B cell (primary cell): ENCODE results near the gene TRAPPC12. TPM values are rescaled to one million over a fixed set of nuclear protein-coding genes. Genes with fewer than 3 reads are reported as not detected.

Experiments
- ATAC-seq: fragments of 200-7000 bp; cut with Tn5 transposase; one replicate; pipeline ENCODE4 v1.10.0; 2021; ENCODE audit warnings: low read depth, mild to moderate bottlenecking, moderate number of reproducible peaks, moderate library complexity
- CTCF ChIA-PET: fragments of 350-600 bp; sonication (Branson Sonifier 250); formaldehyde crosslinking; loops from one replicate; lab custom pipeline; 2021; ENCODE audit warnings: antibody characterized with exemption, inconsistent platforms; lab: Charles Lee
- POLR2A ChIA-PET: fragments of 350-600 bp; sonication (Branson Sonifier 250); formaldehyde crosslinking; loops from one replicate; lab custom pipeline; 2021; ENCODE audit warnings: antibody characterized with exemption; lab: Charles Lee
- DNase-seq: peaks from one replicate; pipeline ENCODE4 v3.0.0; 2013
- H2AFZ ChIP-seq: 2 replicates; pipeline ENCODE4 v1.6.1; 2012; ENCODE audit warnings: mild to moderate bottlenecking, low read depth, low read length; ENCODE audit not compliant: insufficient read depth, poor library complexity, severe bottlenecking
- H3K27ac ChIP-seq, 2 donors: 1 replicate in 1 of 2; 2 replicates in 1 of 2; pipeline ENCODE4 v1.5.1; 2012 to 2013; ENCODE audit warnings: low read length in 2 of 2, mild to moderate bottlenecking in 2 of 2, moderate library complexity in 1 of 2
- H3K27me3 ChIP-seq, 4 experiments: fragments of 200-600 bp in 1 of 4; sonication (generic) in 1 of 4; replicated peaks in 1 of 4; 1 replicate in 2 of 4; 2 replicates in 2 of 4; pipeline versions ENCODE4 v1.6.1 to v1.7.0; 2013 to 2016; ENCODE audit warnings: low read length in 3 of 4, mild to moderate bottlenecking in 2 of 4, mixed read lengths in 1 of 4, moderate library complexity in 1 of 4; ENCODE audit not compliant: insufficient read depth in 4 of 4, control insufficient read depth in 3 of 4; ENCODE audit errors: control extremely low read depth in 1 of 4
- H3K36me3 ChIP-seq, 2 experiments: replicated peaks in 1 of 2; 1 replicate in 1 of 2; 2 replicates in 1 of 2; pipeline versions ENCODE4 v1.6.1 to v1.7.1; 2013; ENCODE audit warnings: low read length in 1 of 2; ENCODE audit not compliant: insufficient read depth in 2 of 2, control insufficient read depth in 1 of 2; ENCODE audit errors: control extremely low read depth in 1 of 2, extremely low read depth in 1 of 2
- H3K4me1 ChIP-seq, 2 donors: fragments of 200-600 bp in 1 of 2; sonication (generic) in 1 of 2; 1 replicate in 1 of 2; 2 replicates in 1 of 2; pipeline versions ENCODE4 v1.5.1 to v1.6.1; 2013 to 2017; ENCODE audit warnings: low read length in 2 of 2; ENCODE audit not compliant: control insufficient read depth in 2 of 2, insufficient read depth in 2 of 2
- H3K4me2 ChIP-seq: replicated peaks from 2 replicates; pipeline ENCODE3; 2012; ENCODE audit warnings: mild to moderate bottlenecking, low read depth, low read length; ENCODE audit not compliant: poor library complexity, severe bottlenecking
- H3K4me3 ChIP-seq, 5 experiments: fragments of 200-600 bp in 1 of 5; sonication (generic) in 1 of 5; 1 replicate in 3 of 5; 2 replicates in 2 of 5; pipeline versions ENCODE4 v1.5.1 to v1.7.0; 2011 to 2016; ENCODE audit warnings: low read length in 4 of 5, mild to moderate bottlenecking in 4 of 5, low read depth in 2 of 5, control low read depth in 1 of 5, moderate library complexity in 1 of 5; ENCODE audit not compliant: insufficient read depth in 1 of 5; ENCODE audit errors: control extremely low read depth in 1 of 5, extremely low read depth in 1 of 5
- H3K79me2 ChIP-seq: fragments of 200-600 bp; sonication (generic); one replicate; pipeline ENCODE4 v1.6.0; 2016; ENCODE audit warnings: low read length; ENCODE audit not compliant: control insufficient read depth, insufficient read depth
- H3K9ac ChIP-seq: fragments of 200-600 bp; sonication (generic); 2 replicates; pipeline ENCODE4 v1.6.1; 2017; ENCODE audit warnings: mild to moderate bottlenecking, low read length, moderate library complexity
- H3K9me3 ChIP-seq, 3 donors: one replicate each; pipeline versions ENCODE4 v1.6.1 to v1.7.1; 2013; ENCODE audit warnings: low read length in 2 of 3; ENCODE audit not compliant: control insufficient read depth in 2 of 3, insufficient read depth in 1 of 3; ENCODE audit errors: control extremely low read depth in 1 of 3
- H4K20me1 ChIP-seq: 2 replicates; pipeline ENCODE4 v1.6.0; 2012; ENCODE audit warnings: mild to moderate bottlenecking, low read length; ENCODE audit not compliant: insufficient read depth, control insufficient read depth, poor library complexity, severe bottlenecking
- H3K27ac Mint-ChIP-seq: one replicate; pipeline ENCODE4 v1.8.0; 2021; ENCODE audit warnings: mixed read lengths
- H3K27me3 Mint-ChIP-seq: one replicate; pipeline ENCODE4 v1.8.0; 2021; ENCODE audit warnings: mixed read lengths
- H3K4me1 Mint-ChIP-seq: one replicate; pipeline ENCODE4 v1.8.0; 2021; ENCODE audit warnings: mixed read lengths
- H3K4me3 Mint-ChIP-seq: one replicate; pipeline ENCODE4 v1.8.0; 2021; ENCODE audit warnings: mixed read lengths
- H3K9me3 Mint-ChIP-seq: one replicate; pipeline ENCODE4 v1.8.0; 2022; ENCODE audit warnings: mixed read lengths; ENCODE audit not compliant: insufficient read depth
- CTCF ChIP-seq: fragments of 200-600 bp; IDR thresholded peaks from one replicate; pipeline ENCODE4 v1.8.0; 2022; ENCODE audit warnings: antibody characterized with exemption, mild to moderate bottlenecking
- EZH2 ChIP-seq: IDR thresholded peaks from 2 replicates; pipeline ENCODE4 v1.6.1; 2012; ENCODE audit warnings: borderline replicate concordance, low read depth, mild to moderate bottlenecking, moderate library complexity, low read length; ENCODE audit not compliant: insufficient read depth, poor library complexity, severe bottlenecking
- WGBS: methylation state at CpG from one replicate; pipeline ENCODE4 v1.1.5; 2013; ENCODE audit warnings: missing lambda C conversion rate; ENCODE audit not compliant: insufficient coverage; 5-methylcytosine and 5-hydroxymethylcytosine counted together
- intact Hi-C: fragments of 100-400 bp; cut with micrococcal nuclease; formaldehyde crosslinking; loops from one replicate; pipeline ENCODE4 v1.10.0; 2022
- polyA plus RNA-seq: library from polyadenylated mRNA; depleted of rRNA; stranded (reverse); fragments of >200 nt; gene quantifications from 2 replicates; pipeline ENCODE4 v1.2.3, GENCODE V29; 2012
- total RNA-seq, 2 donors: library from RNA; stranded (reverse); fragments of 120-200 nt in 1 of 2; gene quantifications; 1 replicate in 1 of 2; 2 replicates in 1 of 2; pipeline versions ENCODE4 v1.2.3 to v1.2.4, GENCODE V29; 2013 to 2022

The TRAPPC12 gene
- total and polyA plus RNA-seq, 2 donors (not counting 1 experiment from before 2014, with no cell fraction given), result 80.9 to 151 TPM

DNA sequence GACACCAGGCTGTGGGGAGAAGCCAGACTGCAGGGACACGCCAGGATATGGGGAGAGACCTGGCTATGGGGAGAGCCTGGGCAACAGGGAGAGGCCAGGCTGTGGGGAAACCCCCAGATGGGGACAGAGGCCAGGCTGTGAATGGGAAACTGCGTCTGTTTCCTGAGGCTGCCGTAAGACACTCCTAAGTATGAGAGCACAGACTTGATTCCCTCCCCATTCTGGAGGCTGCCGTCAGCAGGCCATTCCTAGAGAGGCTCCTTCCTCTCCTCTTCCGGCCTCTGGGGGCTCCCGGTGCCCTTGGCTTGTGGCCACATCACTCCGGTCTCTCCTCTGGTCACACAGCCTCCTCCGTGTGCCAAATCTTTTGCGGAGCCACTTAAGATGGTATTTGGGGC lies 107.5 kb downstream of the TRAPPC12 start:
- H3K27ac Mint-ChIP-seq, result no peak overlapping the region
- CTCF ChIA-PET, result no interaction called here
- H3K4me1 Mint-ChIP-seq, result no peaks in the 10 kb centered on the region

DNA sequence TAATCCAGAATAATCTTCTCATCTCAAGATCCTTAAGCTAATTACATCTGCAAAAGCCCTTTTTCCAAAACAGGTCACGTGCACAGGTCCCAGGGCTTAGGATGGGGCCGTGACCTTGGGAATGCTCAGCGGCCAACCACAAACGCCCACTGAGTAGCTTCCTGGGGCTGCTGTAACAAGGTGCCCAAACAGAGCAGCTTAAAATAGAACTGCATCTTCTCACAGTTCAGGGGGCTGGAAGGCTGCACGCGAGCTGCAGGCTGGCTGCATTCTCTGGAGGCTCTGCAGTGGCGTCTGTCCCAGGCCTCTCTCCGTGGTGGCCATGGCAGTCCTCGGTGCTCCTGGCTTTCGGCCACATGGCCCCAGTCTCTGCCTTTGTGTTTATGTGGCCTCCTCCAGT lies 107.9 kb downstream of the TRAPPC12 start:
- intact Hi-C loops, result no loop called here
- ChIA-PET POLR2A (no interaction called here), CTCF (no interaction called here)
- H3K4me3 Mint-ChIP-seq, result no peak overlapping the region
- H3K27ac ChIP-seq, result no peak overlapping the region
- no peak for TF ChIP-seq EZH2
- no peak for TF ChIP-seq CTCF
- no peaks in the 10 kb centered on the region for H3K4me1 Mint-ChIP-seq
- no peaks in the 10 kb centered on the region for H3K9me3 Mint-ChIP-seq
- no peaks in the 10 kb centered on the region for H3K79me2 ChIP-seq
- H3K4me1 ChIP-seq, result no peaks in the 10 kb centered on the region
- peaks cover 0 to 3% of the 10 kb centered on the region in 2 experiments for H3K36me3 ChIP-seq
- peaks cover 0 to 15% (median 0%) of the 10 kb centered on the region in 3 donors for H3K9me3 ChIP-seq
- DNase-seq, result no peak
- ATAC-seq, result no peak
- no peaks in the 10 kb centered on the region for H4K20me1 ChIP-seq
- 94% methylated on average over 10 of the region's 10 CpGs for WGBS
- no peak overlapping the region for H3K4me2 ChIP-seq
- H2AFZ ChIP-seq, result no peak overlapping the region
- H3K4me3 ChIP-seq, result no peak overlapping the region
- H3K27ac Mint-ChIP-seq, result no peak overlapping the region
- no peak overlapping the region for H3K9ac ChIP-seq
- H3K27me3 Mint-ChIP-seq, result no peaks in the 10 kb centered on the region
- H3K27me3 ChIP-seq, result no peaks in the 10 kb centered on the region

More for the DNA sequence above, 107.5 kb downstream of the TRAPPC12 start:
- 98% methylated on average over 9 of the region's 9 CpGs for WGBS
- POLR2A ChIA-PET, result no interaction called here
- H3K79me2 ChIP-seq, result no peaks in the 10 kb centered on the region
- DNase-seq (no peak), ATAC-seq (no peak)
- no peak for TF ChIP-seq EZH2
- TF ChIP-seq CTCF, result no peak
- H3K27ac ChIP-seq, result no peak overlapping the region
- H3K9ac ChIP-seq, result no peak overlapping the region
- intact Hi-C loops, result no loop called here
- H3K36me3 ChIP-seq, result peaks cover 0 to 7% of the 10 kb centered on the region in 2 experiments
- no peak overlapping the region for H3K4me3 ChIP-seq
- Mint-ChIP-seq H3K4me3 (no peak overlapping the region), H3K9me3 (no peaks in the 10 kb centered on the region), H3K27me3 (no peaks in the 10 kb centered on the region)
- H3K4me1 ChIP-seq, result no peaks in the 10 kb centered on the region
- peaks cover 0 to 15% (median 0%) of the 10 kb centered on the region in 3 donors for H3K9me3 ChIP-seq
- no peaks in the 10 kb centered on the region for H4K20me1 ChIP-seq
- H3K27me3 ChIP-seq, result no peaks in the 10 kb centered on the region
- no peak overlapping the region for H3K4me2 ChIP-seq
- no peak overlapping the region for H2AFZ ChIP-seq
